ENCODE measurements around the gene ITPA.

The ITPA gene

GRCh38 chr20:3195590-3196237 lies 13.6 kb upstream of the ITPA start:
- H3K4me1 ChIP-seq (ENCODE audit: insufficient read depth, low read length, poor library complexity, severe bottlenecking) = no peaks in the 10 kb centered on the region
- H3K27me3 ChIP-seq (ENCODE audit: insufficient read depth, low read length, poor library complexity, severe bottlenecking) = no peaks in the 10 kb centered on the region
- no peak overlapping the region for H3K4me3 ChIP-seq (ENCODE audit: low read length, poor library complexity, severe bottlenecking)
- H3K4me2 ChIP-seq (ENCODE audit: low read depth, low read length, poor library complexity, severe bottlenecking) = no peak overlapping the region
- no peaks in the 10 kb centered on the region for H3K9me3 ChIP-seq (ENCODE audit: insufficient read depth, low read depth, low read length)
- H3K9ac ChIP-seq (ENCODE audit: low read depth, low read length, poor library complexity, severe bottlenecking) = no peak overlapping the region
- H3K9me2 ChIP-seq (replicated peaks; ENCODE audit: low read depth, low read length) = no peaks in the 10 kb centered on the region
- H2AFZ ChIP-seq (ENCODE audit: low read length) = no peak overlapping the region
- H3F3A ChIP-seq (ENCODE audit: low read depth) = no peaks in the 10 kb centered on the region
- H3K36me3 ChIP-seq (ENCODE audit: insufficient read depth, low read length) = peaks cover 65% of the 10 kb centered on the region; the same call in 1 of the 2 replicates
- no peaks in the 10 kb centered on the region for H4K20me1 ChIP-seq (ENCODE audit: insufficient read depth, low read length, poor library complexity, severe bottlenecking)
- TF ChIP-seq CTCF (conservative IDR thresholded peaks at IDR 0.05; ENCODE audit: low read length) (no peak), EZH2phosphoT487 (IDR thresholded peaks at IDR 0.05; ENCODE audit: borderline replicate concordance) (no peak)
- peaks cover 9% of the 10 kb centered on the region; the same call in 1 of the 2 replicates for H3K79me2 ChIP-seq (ENCODE audit: insufficient read depth, low read length)

- Histone ChIP-seq H3K27me3 (ENCODE audit: insufficient read depth, low read length, poor library complexity, severe bottlenecking) (no peaks in the 10 kb centered on the region), H3K9ac (ENCODE audit: low read depth, low read length, poor library complexity, severe bottlenecking) (no peak overlapping the region), H3K4me1 (ENCODE audit: insufficient read depth, low read length, poor library complexity, severe bottlenecking) (peaks cover 15% of the 10 kb centered on the region), H2AFZ (ENCODE audit: low read length) (no peak overlapping the region), H3K36me3 (ENCODE audit: insufficient read depth, low read length) (peaks cover 32% of the 10 kb centered on the region; the same call in 1 of the 2 replicates), H3K9me2 (replicated peaks; ENCODE audit: low read depth, low read length) (no peaks in the 10 kb centered on the region), H3F3A (ENCODE audit: low read depth) (no peaks in the 10 kb centered on the region), H3K79me2 (ENCODE audit: insufficient read depth, low read length) (peaks cover 33% of the 10 kb centered on the region), H3K4me3 (ENCODE audit: low read length, poor library complexity, severe bottlenecking) (no peak overlapping the region), H3K9me3 (ENCODE audit: insufficient read depth, low read depth, low read length) (no peaks in the 10 kb centered on the region), H4K20me1 (ENCODE audit: insufficient read depth, low read length, poor library complexity, severe bottlenecking) (peaks cover 15% of the 10 kb centered on the region), H3K4me2 (ENCODE audit: low read depth, low read length, poor library complexity, severe bottlenecking) (no peak overlapping the region)
- TF ChIP-seq CTCF (conservative IDR thresholded peaks at IDR 0.05; ENCODE audit: low read length) (no peak), EZH2phosphoT487 (IDR thresholded peaks at IDR 0.05; ENCODE audit: borderline replicate concordance) (no peak)
Measured at GRCh38 chr20:3199206-3199605, 10.1 kb upstream of the ITPA start.

- Histone ChIP-seq H3K4me2 (ENCODE audit: low read depth, low read length, poor library complexity, severe bottlenecking) (no peak overlapping the region), H4K20me1 (ENCODE audit: insufficient read depth, low read length, poor library complexity, severe bottlenecking) (peaks cover 15% of the 10 kb centered on the region), H3K36me3 (ENCODE audit: insufficient read depth, low read length) (peaks cover 22% of the 10 kb centered on the region; the same call in 1 of the 2 replicates), H3K79me2 (ENCODE audit: insufficient read depth, low read length) (peaks cover 33% of the 10 kb centered on the region), H3K4me3 (ENCODE audit: low read length, poor library complexity, severe bottlenecking) (no peak overlapping the region), H3K4me1 (ENCODE audit: insufficient read depth, low read length, poor library complexity, severe bottlenecking) (peaks cover 15% of the 10 kb centered on the region), H3K27me3 (ENCODE audit: insufficient read depth, low read length, poor library complexity, severe bottlenecking) (no peaks in the 10 kb centered on the region), H2AFZ (ENCODE audit: low read length) (no peak overlapping the region), H3K9me2 (replicated peaks; ENCODE audit: low read depth, low read length) (no peaks in the 10 kb centered on the region), H3K9ac (ENCODE audit: low read depth, low read length, poor library complexity, severe bottlenecking) (no peak overlapping the region), H3K9me3 (ENCODE audit: insufficient read depth, low read depth, low read length) (no peaks in the 10 kb centered on the region), H3F3A (ENCODE audit: low read depth) (no peaks in the 10 kb centered on the region)
- TF ChIP-seq EZH2phosphoT487 (IDR thresholded peaks at IDR 0.05; ENCODE audit: borderline replicate concordance) (no peak), CTCF (conservative IDR thresholded peaks at IDR 0.05; ENCODE audit: low read length) (no peak; the same call in 1 of the 2 replicates)
Measured at GRCh38 chr20:3199976-3200755, 9.1 kb upstream of the ITPA start.

Data from Loucy (cell line).